GM23338 (cell line): ENCODE measurements around the gene ILKAP. TPM values are rescaled to one million over a fixed set of nuclear protein-coding genes. Genes with fewer than 3 reads are reported as not detected.

Experiments used
- ATAC-seq: fragments of 200-7000 bp; cut with Tn5 transposase; 3 replicates; pipeline ENCODE4 v1.9.1; 2020
- DNase-seq: peaks from one replicate; pipeline ENCODE4 v3.0.0-alpha.2; 2015; ENCODE audit warnings: low spot score
- H2AFZ ChIP-seq: fragments of 200-600 bp; sonication (generic); 2 replicates; pipeline ENCODE4 v1.8.0; 2016; ENCODE audit warnings: antibody characterized with exemption, mild to moderate bottlenecking, moderate library complexity
- H3F3A ChIP-seq: fragments of 200-600 bp; sonication (generic); replicated peaks from 2 replicates; pipeline ENCODE4 v1.8.0; 2017; ENCODE audit warnings: antibody characterized with exemption, mixed run types, low read depth
- H3K27ac ChIP-seq: fragments of 200-600 bp; sonication (generic); 2 replicates; pipeline ENCODE4 v1.6.1; 2016; ENCODE audit warnings: low read depth
- H3K27me3 ChIP-seq: fragments of 200-600 bp; sonication (generic); 2 replicates; pipeline ENCODE4 v1.8.0; 2016; ENCODE audit warnings: mild to moderate bottlenecking, mixed run types, moderate library complexity; ENCODE audit not compliant: insufficient read depth
- H3K36me3 ChIP-seq: fragments of 200-600 bp; sonication (generic); 2 replicates; pipeline ENCODE4 v1.8.0; 2016; ENCODE audit warnings: mild to moderate bottlenecking; ENCODE audit not compliant: insufficient read depth
- H3K4me1 ChIP-seq: fragments of 200-600 bp; sonication (generic); 2 replicates; pipeline ENCODE4 v1.8.0; 2016; ENCODE audit warnings: mild to moderate bottlenecking, moderate library complexity; ENCODE audit not compliant: insufficient read depth
- H3K4me2 ChIP-seq: fragments of 200-600 bp; sonication (generic); 2 replicates; pipeline ENCODE4 v1.7.1; 2017; ENCODE audit warnings: mixed run types
- H3K4me3 ChIP-seq: fragments of 200-600 bp; sonication (generic); 2 replicates; pipeline ENCODE4 v1.6.1; 2016; ENCODE audit warnings: mixed run types
- H3K79me2 ChIP-seq: fragments of 200-600 bp; sonication (generic); replicated peaks from 2 replicates; pipeline ENCODE4 v1.8.0; 2017; ENCODE audit warnings: mild to moderate bottlenecking; ENCODE audit not compliant: insufficient read depth
- H3K9me2 ChIP-seq: fragments of 200-600 bp; sonication (generic); 2 replicates; pipeline ENCODE4 v1.8.0; 2017; ENCODE audit not compliant: insufficient read depth
- H4K20me1 ChIP-seq: fragments of 200-600 bp; sonication (generic); replicated peaks from 2 replicates; pipeline ENCODE4 v1.8.0; 2017; ENCODE audit warnings: mild to moderate bottlenecking; ENCODE audit not compliant: insufficient read depth
- H3K27ac Mint-ChIP-seq: 2 replicates; pipeline ENCODE4 v1.8.0; 2020; ENCODE audit warnings: inconsistent platforms, mild to moderate bottlenecking, moderate library complexity, mixed read lengths
- H3K27me3 Mint-ChIP-seq: 3 replicates; pipeline ENCODE4 v1.8.0; 2022; ENCODE audit warnings: low read depth, mild to moderate bottlenecking, moderate library complexity, mixed read lengths, inconsistent platforms; ENCODE audit not compliant: insufficient read depth, poor library complexity
- H3K36me3 Mint-ChIP-seq: 3 replicates; pipeline ENCODE4 v1.8.0; 2021; ENCODE audit warnings: low read depth, mild to moderate bottlenecking, inconsistent platforms, moderate library complexity, mixed read lengths
- H3K4me1 Mint-ChIP-seq: 3 replicates; pipeline ENCODE4 v1.8.0; 2020; ENCODE audit warnings: mild to moderate bottlenecking, inconsistent platforms, mixed read lengths
- H3K4me3 Mint-ChIP-seq: 3 replicates; pipeline ENCODE4 v1.8.0; 2021; ENCODE audit warnings: moderate library complexity, mild to moderate bottlenecking, inconsistent platforms, mixed read lengths
- H3K9me3 Mint-ChIP-seq: 3 replicates; pipeline ENCODE4 v1.8.0; 2020; ENCODE audit warnings: moderate library complexity, mild to moderate bottlenecking, inconsistent platforms, mixed read lengths
- CREB1 ChIP-seq: fragments of 250-450 bp; sonication (Bioruptor Pico); IDR thresholded peaks from 2 replicates; pipeline ENCODE4 v1.5.0; 2020; ENCODE audit warnings: low read depth, mild to moderate bottlenecking, moderate library complexity
- ETS1 ChIP-seq: IDR thresholded peaks from 2 replicates; pipeline ENCODE4 v1.6.1; 2016; ENCODE audit warnings: antibody characterized with exemption
- EZH2 ChIP-seq: fragments of 200-600 bp; sonication (generic); IDR thresholded peaks from one replicate; pipeline ENCODE4 v1.8.0; 2017; ENCODE audit warnings: antibody characterized with exemption, mild to moderate bottlenecking, low read depth; ENCODE audit not compliant: unreplicated experiment
- EZH2phosphoT487 ChIP-seq: fragments of 200-600 bp; sonication (generic); IDR thresholded peaks from one replicate; pipeline ENCODE4 v1.8.1; 2018; ENCODE audit warnings: antibody characterized with exemption; ENCODE audit not compliant: unreplicated experiment
- JUNB ChIP-seq: IDR thresholded peaks from one replicate; pipeline ENCODE4 v1.6.1; 2016; ENCODE audit warnings: antibody characterized with exemption; ENCODE audit not compliant: unreplicated experiment
- NANOG ChIP-seq: IDR thresholded peaks from 2 replicates; pipeline ENCODE4 v1.6.1; 2016; ENCODE audit warnings: antibody characterized with exemption, borderline replicate concordance
- ZNF114 ChIP-seq: fragments of 250-450 bp; sonication (Bioruptor Pico); IDR thresholded peaks from 2 replicates; pipeline ENCODE4 v1.5.0; 2020; ENCODE audit warnings: mild to moderate bottlenecking, moderate library complexity
- ZNF331 ChIP-seq: fragments of 250-450 bp; sonication (Bioruptor Pico); IDR thresholded peaks from 2 replicates; pipeline ENCODE4 v1.5.0; 2020; ENCODE audit warnings: low read depth, mild to moderate bottlenecking, moderate library complexity
- ZNF462 ChIP-seq: fragments of 250-450 bp; sonication (Bioruptor Pico); IDR thresholded peaks from 2 replicates; pipeline ENCODE4 v1.5.0; 2020; ENCODE audit warnings: mild to moderate bottlenecking, moderate library complexity
- polyA plus RNA-seq: library from polyadenylated mRNA; unstranded; fragments of >200 nt; fragmentation: Nextera tagmentation; extraction: Ambion mirVana; gene quantifications from 2 replicates; pipeline ENCODE4 v1.2.1, GENCODE V29; 2016
- total RNA-seq: library from RNA; depleted of rRNA; stranded (reverse); fragments of >200 nt; shearing (Covaris generic); gene quantifications from 2 replicates; pipeline ENCODE4 v1.2.3, GENCODE V29; 2014

The ILKAP gene
- total and polyA plus RNA-seq, 2 experiments from 2014 or later = 17.0 to 35.9 TPM

GRCh38 chr2:238138331-238139195 lies 64.9 kb downstream of the ILKAP start, which contains the start of gene KLHL30:
TSS of gene KLHL30 (plus strand) at chr2:238138668. CDS start at chr2:238140755, 2,087 bp downstream.
- Histone ChIP-seq H3K4me2 (no peak within 1 kb of the TSS), H3F3A (no peaks in the 10 kb centered on the region), H2AFZ (no peak within 1 kb of the TSS), H3K4me3 (no peak within 1 kb of the TSS), H3K4me1 (no peaks in the 10 kb centered on the region), H3K27ac (no peak within 1 kb of the TSS), H3K27me3 (no peaks in the 10 kb centered on the region), H3K9me2 (no peaks in the 10 kb centered on the region), H3K36me3 (no peaks in the 10 kb centered on the region), H3K79me2 (no peaks in the 10 kb centered on the region), H4K20me1 (no peaks in the 10 kb centered on the region)
- Mint-ChIP-seq H3K27ac (no peak within 1 kb of the TSS), H3K4me3 (no peak within 1 kb of the TSS), H3K4me1 (peaks cover under 1% of the 10 kb centered on the region; the same call in 1 of the 3 replicates), H3K27me3 (peaks cover 5% of the 10 kb centered on the region), H3K36me3 (no peaks in the 10 kb centered on the region), H3K9me3 (no peaks in the 10 kb centered on the region)
- TF ChIP-seq CREB1 (CRISPR knock-in tag) (no peak), ZNF462 (no peak), ZNF114 (CRISPR knock-in tag) (no peak), NANOG (no peak), EZH2 (no peak), ZNF331 (no peak), EZH2phosphoT487 (no peak), ETS1 (no peak), JUNB (no peak)
- ATAC-seq (no peak), DNase-seq (no peak)
